OCI-LY1 (cell line): ENCODE data around the gene CCDC167.

ENCODE experiments used
- H2AFZ ChIP-seq: fragments of 200-600 bp; sonication (generic), shearing (Covaris generic); 2 replicates; pipeline ENCODE4 v1.6.0; 2014; ENCODE audit warnings: antibody characterized with exemption, mild to moderate bottlenecking, low read length
- H3F3A ChIP-seq: fragments of 200-600 bp; sonication (generic), shearing (Covaris generic); 2 replicates; pipeline ENCODE4 v1.6.0; 2014; ENCODE audit warnings: mild to moderate bottlenecking, antibody characterized with exemption, low read length, moderate library complexity; ENCODE audit not compliant: insufficient read depth
- H3K27ac ChIP-seq: fragments of 200-600 bp; sonication (generic); 2 replicates; pipeline ENCODE4 v1.5.1; 2014; ENCODE audit warnings: low read length, mixed run types, mild to moderate bottlenecking, low read depth; ENCODE audit not compliant: poor library complexity, severe bottlenecking
- H3K27me3 ChIP-seq: fragments of 200-600 bp; sonication (generic); 2 replicates; pipeline ENCODE4 v1.6.0; 2014; ENCODE audit warnings: antibody characterized with exemption, mild to moderate bottlenecking, low read length, moderate library complexity; ENCODE audit not compliant: insufficient read depth
- H3K36me3 ChIP-seq: fragments of 200-600 bp; sonication (generic); 2 replicates; pipeline ENCODE4 v1.6.1; 2014; ENCODE audit warnings: mild to moderate bottlenecking, antibody characterized with exemption, low read length, moderate library complexity, mixed read lengths; ENCODE audit not compliant: insufficient read depth
- H3K4me1 ChIP-seq: fragments of 200-600 bp; sonication (generic); 2 replicates; pipeline ENCODE4 v1.5.1; 2014; ENCODE audit warnings: mild to moderate bottlenecking, low read length, moderate library complexity; ENCODE audit not compliant: insufficient read depth, severe bottlenecking
- H3K4me2 ChIP-seq: fragments of 200-600 bp; sonication (generic), shearing (Covaris generic); 2 replicates; pipeline ENCODE4 v1.6.1; 2014; ENCODE audit warnings: low read length
- H3K4me3 ChIP-seq: fragments of 200-600 bp; sonication (generic); 2 replicates; pipeline ENCODE4 v1.5.1; 2014; ENCODE audit warnings: low read length, low read depth, mild to moderate bottlenecking, mixed read lengths; ENCODE audit not compliant: poor library complexity, severe bottlenecking
- H3K79me2 ChIP-seq: fragments of 200-600 bp; shearing (Covaris generic); 2 replicates; pipeline ENCODE4 v1.6.1; 2016; ENCODE audit warnings: mixed run types, low read length, mixed read lengths; ENCODE audit not compliant: insufficient read depth
- H3K9ac ChIP-seq: fragments of 200-600 bp; sonication (generic), shearing (Covaris generic); 2 replicates; pipeline ENCODE4 v1.6.1; 2014; ENCODE audit warnings: mild to moderate bottlenecking, low read length, mixed read lengths
- H3K9me2 ChIP-seq: fragments of 200-600 bp; sonication (generic), shearing (Covaris generic); 2 replicates; pipeline ENCODE4 v1.6.1; 2014; ENCODE audit warnings: low read depth, mild to moderate bottlenecking, low read length, mixed read lengths
- H3K9me3 ChIP-seq: fragments of 200-600 bp; shearing (Covaris generic); 2 replicates; pipeline ENCODE4 v1.6.1; 2014; ENCODE audit warnings: low read length, mixed read lengths
- H4K20me1 ChIP-seq: fragments of 200-600 bp; sonication (generic), shearing (Covaris generic); 2 replicates; pipeline ENCODE4 v1.6.0; 2016; ENCODE audit warnings: mild to moderate bottlenecking, low read length; ENCODE audit not compliant: insufficient read depth
- EZH2 ChIP-seq: fragments of 200-600 bp; sonication (generic), shearing (Covaris generic); IDR thresholded peaks from 2 replicates; pipeline ENCODE4 v1.8.0; 2017; ENCODE audit warnings: borderline replicate concordance, mixed run types, mild to moderate bottlenecking, antibody characterized with exemption, low read length, moderate library complexity, mixed read lengths
- TF ChIP-seq, protein P1 (sequence below): fragments of 200-600 bp; sonication (generic), shearing (Covaris generic); IDR thresholded peaks from 2 replicates; pipeline ENCODE4 v1.5.1; 2017; ENCODE audit warnings: mild to moderate bottlenecking, antibody characterized with exemption, low read length, moderate library complexity, mixed read lengths

The CCDC167 gene

DNA sequence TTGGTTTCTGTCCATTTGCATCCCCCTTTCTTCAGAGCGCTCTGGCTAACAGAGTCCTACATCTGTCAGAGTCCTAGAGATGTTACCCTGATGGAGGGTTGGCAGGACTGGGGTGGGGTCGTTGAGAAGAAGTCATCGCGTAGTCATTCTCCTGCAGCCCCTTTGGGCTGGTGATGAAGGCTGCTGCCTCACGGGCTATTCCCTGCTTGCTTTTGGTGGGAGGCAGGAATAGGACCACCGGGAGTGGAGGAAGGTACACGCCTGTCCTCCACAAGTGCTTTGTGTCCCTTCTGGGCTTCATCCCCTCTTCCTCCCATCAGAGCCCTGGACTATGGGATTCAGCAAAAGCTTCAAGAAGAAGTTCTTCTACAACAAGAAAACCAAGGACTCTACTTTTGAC, 20.9 kb downstream of the CCDC167 start:
- no peak overlapping the region for H3K4me3 ChIP-seq
- H3K9me3 ChIP-seq = no peaks in the 10 kb centered on the region
- peaks cover 10% of the 10 kb centered on the region for H3K4me1 ChIP-seq
- H3K27me3 ChIP-seq = no peaks in the 10 kb centered on the region
- no peaks in the 10 kb centered on the region for H4K20me1 ChIP-seq
- H3K9ac ChIP-seq = no peak overlapping the region
- no peaks in the 10 kb centered on the region for H3F3A ChIP-seq
- no peak overlapping the region for H3K4me2 ChIP-seq
- H3K27ac ChIP-seq = no peak overlapping the region
- H2AFZ ChIP-seq = no peak overlapping the region
- TF ChIP-seq EZH2 = no peak
- TF ChIP-seq, protein P1, sequence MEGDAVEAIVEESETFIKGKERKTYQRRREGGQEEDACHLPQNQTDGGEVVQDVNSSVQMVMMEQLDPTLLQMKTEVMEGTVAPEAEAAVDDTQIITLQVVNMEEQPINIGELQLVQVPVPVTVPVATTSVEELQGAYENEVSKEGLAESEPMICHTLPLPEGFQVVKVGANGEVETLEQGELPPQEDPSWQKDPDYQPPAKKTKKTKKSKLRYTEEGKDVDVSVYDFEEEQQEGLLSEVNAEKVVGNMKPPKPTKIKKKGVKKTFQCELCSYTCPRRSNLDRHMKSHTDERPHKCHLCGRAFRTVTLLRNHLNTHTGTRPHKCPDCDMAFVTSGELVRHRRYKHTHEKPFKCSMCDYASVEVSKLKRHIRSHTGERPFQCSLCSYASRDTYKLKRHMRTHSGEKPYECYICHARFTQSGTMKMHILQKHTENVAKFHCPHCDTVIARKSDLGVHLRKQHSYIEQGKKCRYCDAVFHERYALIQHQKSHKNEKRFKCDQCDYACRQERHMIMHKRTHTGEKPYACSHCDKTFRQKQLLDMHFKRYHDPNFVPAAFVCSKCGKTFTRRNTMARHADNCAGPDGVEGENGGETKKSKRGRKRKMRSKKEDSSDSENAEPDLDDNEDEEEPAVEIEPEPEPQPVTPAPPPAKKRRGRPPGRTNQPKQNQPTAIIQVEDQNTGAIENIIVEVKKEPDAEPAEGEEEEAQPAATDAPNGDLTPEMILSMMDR = no peak
- H3K36me3 ChIP-seq = peaks cover 82% of the 10 kb centered on the region; the same call in 1 of the 2 replicates
- no peaks in the 10 kb centered on the region for H3K79me2 ChIP-seq
- H3K9me2 ChIP-seq = no peaks in the 10 kb centered on the region

DNA sequence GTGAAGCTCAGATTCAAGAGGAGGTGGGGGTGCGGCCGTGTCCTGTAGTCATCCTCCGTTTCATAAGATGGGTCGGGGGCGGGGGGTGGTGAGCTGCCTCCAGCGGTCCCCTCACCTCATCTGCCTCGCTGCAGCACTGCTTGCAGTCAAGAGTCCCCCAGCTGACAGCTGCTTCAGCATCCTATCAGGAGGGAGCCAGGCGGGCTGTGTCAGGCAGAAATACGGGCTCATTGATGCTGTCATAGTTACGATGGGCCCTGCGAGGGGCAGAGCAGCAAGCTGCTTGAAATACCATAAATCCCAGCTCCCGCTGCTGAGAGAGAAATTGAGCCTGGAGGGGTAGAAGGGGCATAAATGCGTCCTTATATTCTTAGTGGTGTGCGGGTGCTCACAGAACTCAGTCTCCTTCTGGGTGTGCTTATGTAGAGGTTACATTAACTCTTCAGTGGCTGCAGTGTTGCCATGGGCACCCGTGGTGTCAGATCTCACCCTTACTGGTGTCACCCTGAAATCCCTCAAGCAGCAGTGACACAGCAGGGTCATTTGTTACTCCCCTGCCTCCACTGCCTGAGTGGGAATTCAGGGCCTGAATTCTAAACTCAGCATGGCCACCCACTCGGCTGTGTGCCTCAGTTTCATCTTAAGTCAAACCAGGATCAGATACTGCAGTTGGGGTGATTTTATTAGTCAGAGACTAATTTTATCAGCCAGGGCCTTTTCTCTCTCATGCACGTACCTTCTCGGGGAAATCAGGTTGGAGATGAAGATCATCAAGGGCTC, 21.8 kb downstream of the CCDC167 start:
- Histone ChIP-seq H4K20me1 (no peaks in the 10 kb centered on the region), H3K27me3 (no peaks in the 10 kb centered on the region), H3K79me2 (no peaks in the 10 kb centered on the region), H3K4me1 (peaks cover under 1% of the 10 kb centered on the region), H3K36me3 (peaks cover 90% of the 10 kb centered on the region; the same call in 1 of the 2 replicates), H3K9me3 (no peaks in the 10 kb centered on the region), H3K9ac (no peak overlapping the region), H3K4me3 (no peak overlapping the region), H2AFZ (no peak overlapping the region), H3K27ac (no peak overlapping the region), H3K9me2 (no peaks in the 10 kb centered on the region), H3K4me2 (no peak overlapping the region), H3F3A (no peaks in the 10 kb centered on the region)
- TF ChIP-seq, protein P1 = no peak
- TF ChIP-seq EZH2 = no peak

DNA sequence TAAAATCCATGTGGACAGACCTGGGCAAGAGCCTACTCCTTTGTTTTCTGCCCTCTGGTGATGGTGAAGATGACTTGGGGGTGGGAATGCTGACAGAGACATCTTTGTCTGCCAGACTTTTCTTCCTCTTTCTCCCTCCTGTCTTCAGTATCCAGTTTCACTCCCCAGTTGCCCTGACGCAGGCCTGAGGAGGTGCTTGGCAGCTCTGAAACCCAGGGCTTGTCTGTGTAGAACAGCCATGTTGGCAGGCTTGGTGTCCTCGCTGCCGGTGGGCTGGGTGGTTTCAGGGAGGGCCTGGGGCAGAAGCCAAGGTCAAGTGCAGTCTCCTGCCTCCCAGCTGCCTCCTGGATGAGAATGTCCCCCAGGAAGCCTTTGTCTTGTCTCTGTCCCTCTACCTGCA, 22.5 kb downstream of the CCDC167 start:
- Histone ChIP-seq H3K27me3 (no peaks in the 10 kb centered on the region), H3K4me1 (no peaks in the 10 kb centered on the region), H3K9me2 (no peaks in the 10 kb centered on the region), H4K20me1 (no peaks in the 10 kb centered on the region), H3K9me3 (no peaks in the 10 kb centered on the region), H3F3A (no peaks in the 10 kb centered on the region), H3K4me2 (no peak overlapping the region), H3K9ac (no peak overlapping the region), H3K27ac (no peak overlapping the region), H3K4me3 (no peak overlapping the region), H2AFZ (no peak overlapping the region), H3K36me3 (peaks cover 90% of the 10 kb centered on the region; the same call in 1 of the 2 replicates), H3K79me2 (no peaks in the 10 kb centered on the region)
- no peak for TF ChIP-seq EZH2
- TF ChIP-seq, protein P1 = no peak
